M059J (cell line): Measurements from ENCODE around the gene S100A7. TPM values are rescaled to one million over a fixed set of nuclear protein-coding genes. Genes with fewer than 3 reads are reported as not detected.

Experiments used
- DNase-seq: peaks from one replicate; pipeline ENCODE4 v3.0.0-alpha.2; 2012; ENCODE audit warnings: low read depth
- total RNA-seq: library from RNA; depleted of rRNA; stranded (reverse); fragments of >200 nt; shearing (Covaris generic); gene quantifications from 2 replicates; pipeline ENCODE4 v1.2.3, GENCODE V29; 2014; rRNA removed

S100A7 gene
- total RNA-seq = not detected in 2 replicates

GRCh38 chr1:153460551-153460950 is at the start of gene S100A7:
TSS of gene S100A7 (minus strand) at chr1:153460651. CDS start at chr1:153459013, 1,638 bp downstream.
- DNase-seq = no peak

GRCh38 chr1:153509729-153510354 is 49.4 kb upstream of the S100A7 start:
- no peak for DNase-seq

GRCh38 chr1:153509036-153509435 is 48.6 kb upstream of the S100A7 start:
- DNase-seq = no peak

- DNase-seq = peak; percentile 38
Observed at GRCh38 chr1:153507926-153508583, 47.6 kb upstream of the S100A7 start.

- DNase-seq = peak; percentile 94
Observed at GRCh38 chr1:153506831-153507413, 46.5 kb upstream of the S100A7 start.

GRCh38 chr1:153506386-153506785 is 45.9 kb upstream of the S100A7 start:
- no peak for DNase-seq

GRCh38 chr1:153505576-153505975 is 45.1 kb upstream of the S100A7 start:
- peak; percentile 43 for DNase-seq

- no peak for DNase-seq
Observed at GRCh38 chr1:153503766-153504165, 43.3 kb upstream of the S100A7 start.

GRCh38 chr1:153498746-153499145 is 38.3 kb upstream of the S100A7 start:
- DNase-seq = no peak

- DNase-seq = no peak
Observed at GRCh38 chr1:153495536-153495935, 35.1 kb upstream of the S100A7 start.

- peak; percentile 52 for DNase-seq
Observed at GRCh38 chr1:153494976-153495535, 34.6 kb upstream of the S100A7 start.

GRCh38 chr1:153493343-153493960 is 33.0 kb upstream of the S100A7 start:
- peak; percentile 25 for DNase-seq

- peak; percentile 96 for DNase-seq
Observed at GRCh38 chr1:153490272-153491051, 30.0 kb upstream of the S100A7 start.

- DNase-seq = peak; percentile 70
Observed at GRCh38 chr1:153488731-153489130, 28.3 kb upstream of the S100A7 start.

GRCh38 chr1:153487707-153488106 is 27.3 kb upstream of the S100A7 start:
- no peak for DNase-seq

GRCh38 chr1:153485863-153486262 is 25.4 kb upstream of the S100A7 start:
- peak; percentile 72 for DNase-seq

GRCh38 chr1:153483776-153484175 is 23.3 kb upstream of the S100A7 start:
- DNase-seq = no peak

- DNase-seq = no peak
Observed at GRCh38 chr1:153481124-153481523, 20.7 kb upstream of the S100A7 start.

GRCh38 chr1:153478692-153479618 is 18.5 kb upstream of the S100A7 start:
- DNase-seq = no peak

GRCh38 chr1:153478047-153478691 is 17.7 kb upstream of the S100A7 start:
- DNase-seq = no peak
